Inflammatory macrophage treated with lipopolysaccharide for 1 hour (primary cell): ENCODE results near the gene GAPDHS.

Experiments
- DNase-seq, 2 donors: peaks; one replicate each; pipeline ENCODE4 v3.0.0-alpha.2; 2020 to 2022

The GAPDHS gene

GRCh38 chr19:35540356-35540927 lies 7.2 kb downstream of the GAPDHS start:
- no peak for DNase-seq

DNA sequence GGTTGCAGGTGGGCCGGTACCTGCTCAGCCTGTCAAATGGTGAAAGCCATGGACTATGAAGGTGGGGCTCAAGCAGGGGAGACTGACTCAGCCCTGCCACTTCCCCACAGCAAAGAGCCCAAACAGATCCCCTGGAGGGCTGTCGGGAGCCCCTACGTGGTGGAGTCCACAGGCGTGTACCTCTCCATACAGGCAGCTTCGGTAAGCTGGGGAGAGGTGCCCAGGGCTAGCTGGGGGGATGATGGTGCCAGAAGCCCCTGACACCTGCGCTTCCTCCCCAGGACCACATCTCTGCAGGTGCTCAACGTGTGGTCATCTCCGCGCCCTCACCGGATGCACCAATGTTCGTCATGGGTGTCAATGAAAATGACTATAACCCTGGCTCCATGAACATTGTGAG lies 9.0 kb downstream of the GAPDHS start:
- DNase-seq, result no peak

- DNase-seq, result no peak
Observed at GRCh38 chr19:35543280-35544109, 10.2 kb downstream of the GAPDHS start.

GRCh38 chr19:35544110-35544802 lies 11.0 kb downstream of the GAPDHS start:
- no peak for DNase-seq

GRCh38 chr19:35545001-35545854 lies 12.0 kb downstream of the GAPDHS start, which contains the start of gene TMEM147:
TMEM147 (plus strand) TSS chr19:35545626; CDS start chr19:35545740, 114 bp downstream.
- DNase-seq, result peak; percentile 85 to 91

GRCh38 chr19:35545855-35546381 lies 12.7 kb downstream of the GAPDHS start:
- DNase-seq, result no peak

GRCh38 chr19:35546532-35546931 lies 13.3 kb downstream of the GAPDHS start:
- no peak for DNase-seq

DNA sequence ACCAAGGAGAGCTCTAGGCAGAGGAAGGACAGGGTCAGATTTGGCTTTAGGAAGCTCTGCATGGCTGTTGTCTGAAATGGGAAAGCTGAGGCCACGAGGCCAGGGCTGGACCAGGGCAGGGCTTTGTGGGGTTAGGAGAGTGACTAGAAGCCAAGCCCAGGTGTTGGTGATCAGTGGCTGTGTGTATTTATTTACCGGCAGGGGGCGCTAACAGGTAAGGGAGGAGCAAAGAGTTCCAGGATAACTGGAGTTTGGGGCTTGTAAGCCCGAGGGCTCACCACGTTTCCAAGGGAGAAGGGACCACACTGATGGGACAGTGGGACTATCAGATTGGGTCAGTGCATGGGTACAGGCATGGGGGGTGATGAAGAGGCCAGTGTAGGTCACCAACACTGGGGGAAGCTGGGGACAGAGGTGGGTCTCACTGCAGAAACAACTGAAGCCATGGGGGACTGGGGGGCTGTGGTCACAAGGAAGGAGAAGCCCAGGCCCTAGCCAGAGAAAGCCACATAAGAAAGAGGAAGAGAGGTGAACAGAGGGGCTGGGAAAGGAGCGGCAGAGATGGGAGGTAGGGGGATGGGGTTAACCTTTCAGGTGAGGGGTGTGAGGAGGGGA lies 16.0 kb downstream of the GAPDHS start:
- DNase-seq, result peak; percentile 47 to 76

DNA sequence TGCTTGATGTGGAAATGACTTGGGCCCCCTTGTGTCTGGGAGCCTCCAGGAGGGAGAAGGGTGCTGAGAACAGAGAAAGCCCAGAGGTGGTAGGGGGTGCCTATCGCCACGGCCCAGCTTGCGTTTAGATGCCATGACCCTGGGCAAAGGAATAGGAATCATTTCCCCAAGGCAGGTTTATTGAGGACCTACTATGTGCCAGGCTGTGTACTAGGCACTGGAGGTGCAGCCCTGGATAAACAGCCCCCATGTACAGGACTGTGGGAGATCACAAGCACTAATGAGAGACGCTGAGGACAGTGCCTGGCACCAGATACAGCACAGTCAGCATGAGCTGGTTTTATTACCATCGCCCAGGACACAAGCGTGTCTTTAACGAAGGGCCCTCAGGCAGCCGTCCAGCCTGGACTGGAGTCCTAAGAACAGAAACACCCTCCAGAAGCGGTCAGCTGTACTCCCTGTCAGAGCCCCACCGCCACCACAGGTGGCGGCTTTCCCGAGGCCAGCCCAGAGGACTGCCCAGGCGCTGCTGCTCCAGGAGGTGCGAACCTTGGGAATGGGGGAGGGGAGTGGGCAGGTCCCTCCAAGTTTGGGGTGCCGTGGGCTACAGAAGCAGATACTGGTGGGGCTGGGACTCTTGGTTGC lies 16.7 kb downstream of the GAPDHS start:
- DNase-seq, result no peak

DNA sequence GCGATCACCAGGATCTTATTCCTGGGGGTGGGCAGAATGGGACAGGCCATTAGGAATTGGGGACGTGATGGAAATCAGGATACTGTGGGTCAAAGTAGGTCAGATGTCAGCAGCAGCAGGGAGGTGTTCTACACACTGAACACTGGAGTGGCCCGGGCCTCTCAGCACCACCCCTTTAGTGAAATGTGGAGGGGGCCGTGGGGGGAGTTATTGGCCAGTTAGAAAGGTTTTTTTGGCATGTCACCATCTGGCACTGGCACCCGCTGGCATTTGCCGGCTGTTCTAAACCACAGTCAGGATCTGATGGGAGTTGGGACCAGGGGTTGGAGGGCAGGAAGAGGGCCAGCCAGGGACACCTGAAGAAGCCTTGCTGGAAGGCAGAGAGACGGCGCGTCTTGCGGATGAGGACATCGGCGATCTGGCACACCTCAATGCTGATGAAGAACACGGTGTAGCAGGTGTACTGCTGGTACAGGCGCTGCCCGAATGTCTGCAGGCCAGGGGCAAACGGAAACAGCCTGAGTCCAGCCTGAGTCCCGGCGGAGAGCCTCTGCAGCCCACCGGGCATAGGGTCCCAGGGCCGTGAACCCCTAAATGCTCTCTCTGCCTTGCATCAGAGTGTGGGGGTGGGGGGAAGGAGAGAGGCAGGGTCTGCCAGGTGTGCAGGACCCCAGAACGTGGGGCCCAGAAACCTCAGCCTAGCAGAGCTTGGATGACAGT lies 18.0 kb downstream of the GAPDHS start:
- no peak for DNase-seq

GRCh38 chr19:35552534-35553384 lies 19.5 kb downstream of the GAPDHS start:
- DNase-seq, result no peak

DNA sequence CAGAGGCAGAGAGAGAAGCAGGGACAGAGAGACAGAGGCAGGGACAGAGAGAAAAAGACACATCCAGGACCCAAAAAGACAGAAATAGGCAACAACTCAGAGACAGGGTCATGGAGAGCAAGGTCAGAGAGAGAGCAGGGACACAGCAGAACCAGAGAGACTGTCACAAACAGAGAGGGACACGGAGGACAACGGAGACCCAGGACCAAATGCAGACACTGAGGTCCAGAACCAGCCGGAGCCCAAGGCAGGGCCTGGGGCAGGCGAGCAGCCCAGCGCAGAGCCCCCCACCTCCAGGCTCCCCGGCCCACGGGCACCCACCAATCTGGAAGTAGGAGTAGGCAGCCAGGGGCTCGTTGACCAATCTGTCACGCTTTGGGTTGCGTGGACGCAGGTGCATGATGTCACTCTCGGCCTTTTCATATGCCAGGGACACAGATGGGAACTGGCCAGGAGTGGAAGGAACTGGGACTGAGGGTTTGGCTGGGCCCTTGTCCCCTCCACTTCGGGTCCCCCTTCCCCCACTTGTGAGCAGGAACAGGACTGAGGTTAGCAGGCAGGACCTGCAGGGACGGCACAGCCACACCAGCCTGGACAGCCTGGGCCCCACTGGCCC lies 20.2 kb downstream of the GAPDHS start:
- DNase-seq, result no peak

GRCh38 chr19:35554076-35554475 lies 20.8 kb downstream of the GAPDHS start:
- DNase-seq, result no peak

GRCh38 chr19:35555301-35556005 lies 22.2 kb downstream of the GAPDHS start:
- no peak for DNase-seq

- no peak for DNase-seq
Observed at GRCh38 chr19:35556025-35556590, 22.9 kb downstream of the GAPDHS start.

GRCh38 chr19:35556846-35557538 lies 23.7 kb downstream of the GAPDHS start:
- DNase-seq, result no peak

GRCh38 chr19:35557539-35558399 lies 24.5 kb downstream of the GAPDHS start:
- DNase-seq, result peak; percentile 24 to 41
